Heart right ventricle (tissue), 16 donors: Measurements from ENCODE around the gene DUT. TPM values are rescaled to one million over a fixed set of nuclear protein-coding genes. Genes with fewer than 3 reads are reported as not detected.

ENCODE experiments used
- ATAC-seq, 8 donors: fragments of 200-7000 bp; cut with Tn5 transposase; one replicate each; pipeline ENCODE4 v1.9.1; 2020; ENCODE audit warnings: mild to moderate bottlenecking in 8 of 8, moderate library complexity in 8 of 8, moderate number of reproducible peaks in 1 of 8
- DNase-seq, 2 donors: peaks; one replicate each; pipeline ENCODE4 v3.0.0-alpha.2; 2020
- H3K27ac ChIP-seq, 10 donors: fragments of 200-600 bp; sonication (generic) in 2 of 10; one replicate each; pipeline versions ENCODE4 v1.5.0 to v1.8.0; 2020 to 2022; ENCODE audit warnings: mild to moderate bottlenecking in 3 of 10
- H3K27me3 ChIP-seq, 7 donors: fragments of 200-600 bp; one replicate each; pipeline ENCODE4 v1.8.0; 2021 to 2022; ENCODE audit warnings: mild to moderate bottlenecking in 2 of 7
- H3K36me3 ChIP-seq, 9 donors: fragments of 200-600 bp; sonication (generic) in 1 of 9; one replicate each; pipeline versions ENCODE4 v1.5.0 to v1.8.0; 2020 to 2022; ENCODE audit warnings: mild to moderate bottlenecking in 2 of 9
- H3K4me1 ChIP-seq, 9 donors: fragments of 200-600 bp; sonication (generic) in 1 of 9; one replicate each; pipeline versions ENCODE4 v1.5.0 to v1.8.0; 2020 to 2022; ENCODE audit warnings: mild to moderate bottlenecking in 4 of 9
- H3K4me3 ChIP-seq, 10 donors: fragments of 200-600 bp; sonication (generic) in 2 of 10; one replicate each; pipeline versions ENCODE4 v1.5.0 to v1.8.0; 2020 to 2022; ENCODE audit warnings: mild to moderate bottlenecking in 7 of 10, moderate library complexity in 2 of 10
- H3K9me3 ChIP-seq, 11 donors: fragments of 200-600 bp in 10 of 11; sonication (generic) in 2 of 11; one replicate each; pipeline versions ENCODE4 v1.5.0 to v1.8.0; 2013 to 2022; ENCODE audit warnings: mild to moderate bottlenecking in 2 of 11, control low read depth in 1 of 11, moderate library complexity in 1 of 11
- WGBS, 2 donors: extraction: QIAGEN DNeasy Blood & Tissue Kit; methylation state at CpG; one replicate each; pipeline ENCODE4 v1.1.7; 2013; ENCODE audit warnings: inconsistent platforms in 1 of 2; 5-methylcytosine and 5-hydroxymethylcytosine counted together
- intact Hi-C, 10 donors: fragments of 100-400 bp; cut with DNase I; formaldehyde crosslinking; loops; one replicate each; pipeline versions ENCODE4 v1.11.1 to v1.14.2; 2022
- polyA plus RNA-seq, 2 donors: library from polyadenylated mRNA; stranded (reverse); fragments of 200-250 nt; gene quantifications; one replicate each; pipeline ENCODE4 v1.2.3, GENCODE V29; 2013
- total RNA-seq, 10 donors: library from RNA; stranded (reverse); fragmentation: NEBNext Ultra II Directional in 3 of 10; extraction: Animal tissue kit (Norgen Biotek cat#: 25700) in 3 of 10; gene quantifications; one replicate each; pipeline versions ENCODE4 v1.2.1 to v1.2.4, GENCODE V29; 2021 to 2023
- TF ChIP-seq, protein P1 (sequence below), 9 donors: fragments of 200-600 bp; sonication (generic) in 2 of 9; IDR thresholded peaks; one replicate each; pipeline versions ENCODE4 v1.5.0 to v1.8.0; 2021 to 2022; ENCODE audit warnings: antibody characterized with exemption in 9 of 9, mild to moderate bottlenecking in 5 of 9, moderate library complexity in 1 of 9
- donor health status: Arrhythmogenic right ventricular cardiomyopathy.
- donor health status: ischemic (EF 13 %, LVEDD 7.1; RV severe dilation, severe dysfunction).
- donor health status: healthy with polysubstance abuse.
- donor health status: DM: no; HTN: yes; CAD: no.
- donor health status: DM: no; HTN: no; CAD: no.
- donor health status: ischemic (EF 25% LVEDD 6.9; RV normal size, moderate dysfunction).
- donor health status: ischemic (EF 25% LVEDD 5.7; RV mildly dilated, moderate dysfunction).
- donor health status: healthy.
- donor health status: DM: yes; HTN: yes; CAD: no.
- donor health status: Ischemic cardiomyopathy.
- donor health status: ischemic (EF 35%, LVEDD 5.7; RV mildly dilated, moderate dysfunction).
- donor health status: nonischemic (EF 11% LVEDD 7.7; RV severe dilation, severe dysfunction).
- donor health status: DM: yes; HTN: yes; CAD: no.
- donor health status: PGD.
- donor health status: ischemic (EF 29% LVEDD 5.4; RV normal size, mild dysfunction).
- donor health status: nonischemic (EF 23%, LVEDD 6.1; RV moderate dilation, normal function).

Gene DUT
- total and polyA plus RNA-seq, 12 donors = 48.5 to 88.4 (median 62.7) TPM

DNA sequence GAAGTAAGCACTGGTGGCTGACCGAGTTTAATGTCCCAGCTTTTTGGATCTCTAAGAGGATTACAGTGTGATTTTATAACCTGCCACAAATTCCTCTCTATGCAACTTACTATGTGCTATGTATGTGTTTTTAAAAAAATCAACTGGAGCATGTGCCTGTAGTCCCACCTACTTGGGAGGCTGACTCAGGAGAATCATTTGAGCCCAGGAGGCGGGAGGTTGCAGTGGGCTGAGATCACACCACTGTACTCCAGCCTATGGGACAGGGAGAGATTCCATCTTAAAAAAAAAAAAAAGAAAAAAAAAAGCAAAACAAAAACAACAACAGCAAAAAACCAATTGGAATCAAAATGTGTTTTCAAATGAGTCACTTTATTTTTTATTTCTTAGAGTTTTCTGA, 29.6 kb downstream of the DUT start:
- Histone ChIP-seq H3K4me3 (no peak overlapping the region), H3K27ac (no peak overlapping the region), H3K9me3 (peaks cover 0 to 5% (median 0%) of the 10 kb centered on the region in 11 donors), H3K4me1 (peaks cover 0 to 16% (median 5%) of the 10 kb centered on the region in 9 donors), H3K36me3 (no peaks in the 10 kb centered on the region), H3K27me3 (no peaks in the 10 kb centered on the region)
- TF ChIP-seq, protein P1, sequence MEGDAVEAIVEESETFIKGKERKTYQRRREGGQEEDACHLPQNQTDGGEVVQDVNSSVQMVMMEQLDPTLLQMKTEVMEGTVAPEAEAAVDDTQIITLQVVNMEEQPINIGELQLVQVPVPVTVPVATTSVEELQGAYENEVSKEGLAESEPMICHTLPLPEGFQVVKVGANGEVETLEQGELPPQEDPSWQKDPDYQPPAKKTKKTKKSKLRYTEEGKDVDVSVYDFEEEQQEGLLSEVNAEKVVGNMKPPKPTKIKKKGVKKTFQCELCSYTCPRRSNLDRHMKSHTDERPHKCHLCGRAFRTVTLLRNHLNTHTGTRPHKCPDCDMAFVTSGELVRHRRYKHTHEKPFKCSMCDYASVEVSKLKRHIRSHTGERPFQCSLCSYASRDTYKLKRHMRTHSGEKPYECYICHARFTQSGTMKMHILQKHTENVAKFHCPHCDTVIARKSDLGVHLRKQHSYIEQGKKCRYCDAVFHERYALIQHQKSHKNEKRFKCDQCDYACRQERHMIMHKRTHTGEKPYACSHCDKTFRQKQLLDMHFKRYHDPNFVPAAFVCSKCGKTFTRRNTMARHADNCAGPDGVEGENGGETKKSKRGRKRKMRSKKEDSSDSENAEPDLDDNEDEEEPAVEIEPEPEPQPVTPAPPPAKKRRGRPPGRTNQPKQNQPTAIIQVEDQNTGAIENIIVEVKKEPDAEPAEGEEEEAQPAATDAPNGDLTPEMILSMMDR (IDR thresholded peaks at IDR 0.05) = no peak
- ATAC-seq (no peak), DNase-seq (no peak)
- intact Hi-C loops = loop anchor here in 1 of 10 donors (10.0 kb wide), 1 partner anchor 274 kb away; no protein-coding TSS in a partner anchor
- WGBS, 2 donors = 86 to 96% methylated on average over 2 of the region's 2 CpGs

DNA sequence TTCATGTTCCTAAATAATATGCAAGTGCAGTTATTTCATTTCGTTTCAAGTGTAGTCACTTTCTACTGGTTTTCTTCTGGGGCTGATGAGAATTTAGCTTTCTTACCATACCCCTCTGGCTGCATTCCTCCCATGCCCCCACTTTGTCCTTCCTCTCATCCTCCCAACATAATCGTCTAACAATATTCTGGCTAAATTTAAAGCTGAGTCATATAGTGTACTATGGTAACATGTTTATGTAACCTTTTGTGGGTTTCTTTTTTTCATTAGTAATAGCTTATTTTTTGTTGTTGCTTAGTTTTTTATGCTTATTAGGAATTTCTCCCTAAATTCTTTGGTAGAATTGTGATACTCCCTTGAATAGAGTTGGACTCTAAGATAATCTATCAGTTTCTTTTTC, 30.5 kb downstream of the DUT start:
- Histone ChIP-seq H3K4me3 (no peak overlapping the region), H3K9me3 (peaks cover 0 to 5% (median 0%) of the 10 kb centered on the region in 11 donors), H3K4me1 (peaks cover 0 to 16% (median 5%) of the 10 kb centered on the region in 9 donors), H3K27ac (peak overlapping the region in 1 of 10 donors; percentile 33), H3K27me3 (no peaks in the 10 kb centered on the region), H3K36me3 (no peaks in the 10 kb centered on the region)
- DNase-seq (no peak), ATAC-seq (no peak)
- intact Hi-C loops = loop anchor here in 1 of 10 donors (10.0 kb wide), 1 partner anchor 273 kb away; no protein-coding TSS in a partner anchor
- WGBS, 2 donors = 69 to 74% methylated on average over 2 of the region's 2 CpGs
- TF ChIP-seq, protein P1 (IDR thresholded peaks at IDR 0.05) = no peak

DNA sequence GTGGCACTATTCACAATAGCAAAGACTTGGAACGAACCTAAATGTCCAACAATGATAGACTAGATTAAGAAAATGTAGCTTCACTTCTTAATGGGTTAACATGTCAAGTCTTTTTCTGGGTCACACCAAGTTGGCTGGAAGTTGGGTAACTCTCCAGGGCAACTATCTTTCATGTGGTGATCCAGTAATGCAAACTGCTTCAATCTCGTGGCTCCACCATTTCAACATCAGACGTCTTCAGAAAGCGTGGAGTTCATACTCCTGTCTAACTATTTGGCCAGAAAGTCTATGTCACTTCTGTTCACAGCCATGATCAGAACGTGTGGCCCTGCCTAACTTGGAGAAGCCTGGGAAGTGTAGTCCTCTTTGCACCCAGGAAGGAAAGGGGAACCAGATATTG, 32.2 kb downstream of the DUT start:
- 65 to 66% methylated on average over 5 of the region's 5 CpGs for whole genome bisulfite sequencing, 2 donors

DNA sequence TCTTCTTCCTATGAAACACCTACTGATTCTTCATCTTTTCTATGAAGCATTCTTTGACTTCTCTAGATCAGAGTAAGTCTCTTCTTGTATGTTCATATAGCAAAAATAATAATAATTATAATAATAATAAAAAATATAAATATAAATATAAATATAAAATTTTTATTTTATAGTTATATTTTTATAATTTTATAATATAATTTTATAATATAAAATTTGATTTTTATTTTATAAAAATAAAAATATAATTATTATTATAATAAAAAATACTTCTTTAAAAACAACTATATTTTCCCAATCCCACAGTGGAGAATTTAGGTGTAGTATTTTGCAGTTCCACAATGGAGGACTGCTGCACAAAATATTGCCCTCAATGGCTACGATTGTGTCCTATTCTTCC, 34.3 kb downstream of the DUT start:
- Histone ChIP-seq H3K27me3 (no peaks in the 10 kb centered on the region), H3K4me1 (no peaks in the 10 kb centered on the region), H3K36me3 (no peaks in the 10 kb centered on the region), H3K9me3 (peaks cover 0 to 5% (median 0%) of the 10 kb centered on the region in 11 donors), H3K4me3 (no peak overlapping the region), H3K27ac (no peak overlapping the region)
- DNase-seq (no peak), ATAC-seq (no peak)
- 96 to 100% methylated on average over 1 of the region's 1 CpG for WGBS, 2 donors
- intact Hi-C loops = loop anchor here in 1 of 10 donors (10.0 kb wide), 1 partner anchor 269 kb away; no protein-coding TSS in a partner anchor
- TF ChIP-seq, protein P1 (IDR thresholded peaks at IDR 0.05) = no peak

More for the DNA sequence above, 32.2 kb downstream of the DUT start:
- H3K27ac ChIP-seq = no peak overlapping the region
- DNase-seq = no peak
- no peaks in the 10 kb centered on the region for H3K27me3 ChIP-seq
- H3K36me3 ChIP-seq = no peaks in the 10 kb centered on the region
- intact Hi-C loops = loop anchor here in 1 of 10 donors (10.0 kb wide), 1 partner anchor 271 kb away; no protein-coding TSS in a partner anchor
- H3K9me3 ChIP-seq = peaks cover 0 to 5% (median 0%) of the 10 kb centered on the region in 11 donors
- TF ChIP-seq, protein P1 (IDR thresholded peaks at IDR 0.05) = no peak
- H3K4me3 ChIP-seq = no peak overlapping the region
- H3K4me1 ChIP-seq = peaks cover 0 to 12% (median 2%) of the 10 kb centered on the region in 9 donors
- ATAC-seq = no peak
